ENCODE data around the gene SLC23A1. TPM values are rescaled to one million over a fixed set of nuclear protein-coding genes. Genes with fewer than 3 reads are reported as not detected.

The SLC23A1 gene
- polyA plus RNA-seq, 1 experiment: not detected

- H3K4me3 ChIP-seq (ENCODE audit: low read depth, low read length): no peak overlapping the region
- no peaks in the 10 kb centered on the region for H3K36me3 ChIP-seq (ENCODE audit: control insufficient read depth, insufficient read depth, low read length)
- ChIA-PET CTCF (interaction anchor here (0.9 to 2.7 kb wide), 3 partner anchors 10 to 113 kb away, joined by 3 to 8 read pairs (median 3); no protein-coding TSS in a partner anchor), POLR2A (no interaction called here)
- no peak for DNase-seq (ENCODE audit: low read depth)
- TF ChIP-seq CTCF (IDR thresholded peaks at IDR 0.05; ENCODE audit: insufficient read depth, low read depth, low read length): no peak
- no peaks in the 10 kb centered on the region for H3K27me3 ChIP-seq (ENCODE audit: control insufficient read depth, insufficient read depth, low read length)
Observed at GRCh38 chr5:139401546-139401945, 18.4 kb upstream of the SLC23A1 start.

- POLR2A ChIA-PET: no interaction called here
- CTCF ChIA-PET: no interaction called here
- Histone ChIP-seq H3K4me3 (ENCODE audit: low read depth, low read length) (no peak overlapping the region), H3K27me3 (ENCODE audit: control insufficient read depth, insufficient read depth, low read length) (no peaks in the 10 kb centered on the region), H3K36me3 (ENCODE audit: control insufficient read depth, insufficient read depth, low read length) (no peaks in the 10 kb centered on the region)
- no peak for DNase-seq (ENCODE audit: low read depth)
- no peak for TF ChIP-seq CTCF (IDR thresholded peaks at IDR 0.05; ENCODE audit: insufficient read depth, low read depth, low read length)
Observed at GRCh38 chr5:139399501-139400121, 16.5 kb upstream of the SLC23A1 start.

GRCh38 chr5:139397921-139398320 lies 14.8 kb upstream of the SLC23A1 start:
- no peaks in the 10 kb centered on the region for H3K36me3 ChIP-seq (ENCODE audit: control insufficient read depth, insufficient read depth, low read length)
- peaks cover 4% of the 10 kb centered on the region for H3K27me3 ChIP-seq (ENCODE audit: control insufficient read depth, insufficient read depth, low read length)
- CTCF ChIA-PET: no interaction called here
- no peak overlapping the region for H3K4me3 ChIP-seq (ENCODE audit: low read depth, low read length)
- POLR2A ChIA-PET: no interaction called here
- no peak for DNase-seq (ENCODE audit: low read depth)
- no peak for TF ChIP-seq CTCF (IDR thresholded peaks at IDR 0.05; ENCODE audit: insufficient read depth, low read depth, low read length)

- H3K4me3 ChIP-seq (ENCODE audit: low read depth, low read length): no peak overlapping the region
- ChIA-PET POLR2A (no interaction called here), CTCF (no interaction called here)
- H3K27me3 ChIP-seq (ENCODE audit: control insufficient read depth, insufficient read depth, low read length): peaks cover 4% of the 10 kb centered on the region
- no peaks in the 10 kb centered on the region for H3K36me3 ChIP-seq (ENCODE audit: control insufficient read depth, insufficient read depth, low read length)
- no peak for DNase-seq (ENCODE audit: low read depth)
- TF ChIP-seq CTCF (IDR thresholded peaks at IDR 0.05; ENCODE audit: insufficient read depth, low read depth, low read length): no peak
Observed at GRCh38 chr5:139396691-139397090, 13.6 kb upstream of the SLC23A1 start.

- Histone ChIP-seq H3K27me3 (ENCODE audit: control insufficient read depth, insufficient read depth, low read length) (peaks cover 4% of the 10 kb centered on the region), H3K36me3 (ENCODE audit: control insufficient read depth, insufficient read depth, low read length) (no peaks in the 10 kb centered on the region), H3K4me3 (ENCODE audit: low read depth, low read length) (no peak overlapping the region)
- ChIA-PET POLR2A (no interaction called here), CTCF (interaction anchor here (0.9 kb wide), 1 partner anchor 118 kb away, joined by 4 read pairs; no protein-coding TSS in a partner anchor)
- peak; percentile 9; the same call in 1 of the 2 replicates for TF ChIP-seq CTCF (IDR thresholded peaks at IDR 0.05; ENCODE audit: insufficient read depth, low read depth, low read length)
- no peak for DNase-seq (ENCODE audit: low read depth)
Observed at GRCh38 chr5:139395844-139396640, 12.9 kb upstream of the SLC23A1 start.

Measured in BJ (cell line).